SU-DHL-6 (cell line): ENCODE measurements around the gene NSD1.

Experiments used
- H2AFZ ChIP-seq: fragments of 200-600 bp; sonication (generic); 2 replicates; pipeline ENCODE4 v1.6.1; 2014; ENCODE audit warnings: low read depth, mild to moderate bottlenecking, moderate library complexity, mixed read lengths, antibody characterized with exemption, low read length; ENCODE audit not compliant: severe bottlenecking
- H3F3A ChIP-seq: fragments of 200-600 bp; shearing (Covaris generic); 2 replicates; pipeline ENCODE4 v1.6.0; 2016; ENCODE audit warnings: antibody characterized with exemption, mild to moderate bottlenecking; ENCODE audit not compliant: insufficient read depth
- H3K27ac ChIP-seq: fragments of 200-600 bp; sonication (generic); 2 replicates; pipeline ENCODE4 v1.5.1; 2016; ENCODE audit warnings: low read depth, mild to moderate bottlenecking, low read length, moderate library complexity, mixed read lengths
- H3K27me3 ChIP-seq: fragments of 200-600 bp; sonication (generic), shearing (Covaris generic); 2 replicates; pipeline ENCODE4 v1.6.0; 2014; ENCODE audit warnings: mild to moderate bottlenecking, low read length
- H3K36me3 ChIP-seq: fragments of 200-600 bp; sonication (generic); 2 replicates; pipeline ENCODE4 v1.6.1; 2014; ENCODE audit warnings: mild to moderate bottlenecking, low read length, mixed read lengths
- H3K4me2 ChIP-seq: fragments of 300-600, 200-600 bp; shearing (Covaris generic), sonication (generic); 2 replicates; pipeline ENCODE4 v1.6.0; 2014; ENCODE audit warnings: low read length, low read depth, mild to moderate bottlenecking; ENCODE audit not compliant: poor library complexity, severe bottlenecking
- H3K4me3 ChIP-seq: fragments of 200-600 bp; sonication (generic); 2 replicates; pipeline ENCODE4 v1.5.1; 2014; ENCODE audit warnings: antibody characterized with exemption, low read length, mild to moderate bottlenecking, mixed read lengths; ENCODE audit not compliant: insufficient read depth, poor library complexity, severe bottlenecking
- H3K79me2 ChIP-seq: fragments of 200-600 bp; sonication (generic); 2 replicates; pipeline ENCODE4 v1.6.1; 2014; ENCODE audit warnings: mild to moderate bottlenecking, low read length, moderate library complexity; ENCODE audit not compliant: insufficient read depth
- H3K9ac ChIP-seq: fragments of 200-600 bp; sonication (generic); 2 replicates; pipeline ENCODE4 v1.7.0; 2014; ENCODE audit warnings: mild to moderate bottlenecking, low read length
- H3K9me2 ChIP-seq: fragments of 200-600 bp; sonication (generic); replicated peaks from 2 replicates; pipeline ENCODE4 v1.6.1; 2014; ENCODE audit warnings: low read length; ENCODE audit not compliant: insufficient read depth
- H3K9me3 ChIP-seq: fragments of 200-600 bp; sonication (generic); 2 replicates; pipeline ENCODE4 v1.6.1; 2014; ENCODE audit warnings: low read length, mixed read lengths; ENCODE audit not compliant: insufficient read depth
- H4K20me1 ChIP-seq: fragments of 200-600 bp; sonication (generic); 2 replicates; pipeline ENCODE4 v1.6.1; 2014; ENCODE audit warnings: low read depth, mild to moderate bottlenecking, antibody characterized with exemption, low read length, moderate library complexity, mixed read lengths
- EZH2phosphoT487 ChIP-seq: fragments of 200-600 bp; sonication (generic), shearing (Covaris generic); conservative IDR thresholded peaks from 2 replicates; pipeline ENCODE4 v1.6.1; 2018; ENCODE audit warnings: mild to moderate bottlenecking, antibody characterized with exemption, low read length, moderate library complexity, mixed read lengths
- TF ChIP-seq, protein P1 (sequence below): fragments of 200-600 bp; sonication (generic); IDR thresholded peaks from one replicate; pipeline ENCODE4 v1.5.1; 2017; ENCODE audit warnings: antibody characterized with exemption, mild to moderate bottlenecking, low read length, moderate library complexity; ENCODE audit not compliant: insufficient read depth, poor library complexity, severe bottlenecking

NSD1 gene

GRCh38 chr5:177154003-177154643 is 20.6 kb downstream of the NSD1 start:
- H3K4me2 ChIP-seq = no peak overlapping the region
- H3K79me2 ChIP-seq = peaks cover 78% of the 10 kb centered on the region
- no peak overlapping the region for H2AFZ ChIP-seq

GRCh38 chr5:177162379-177162778 is 28.8 kb downstream of the NSD1 start:
- Histone ChIP-seq H3K79me2 (peaks cover 82% of the 10 kb centered on the region), H3K9ac (no peak overlapping the region), H3K27me3 (no peaks in the 10 kb centered on the region), H2AFZ (no peak overlapping the region), H3K4me2 (no peak overlapping the region), H3K4me3 (no peak overlapping the region), H4K20me1 (no peaks in the 10 kb centered on the region), H3K9me2 (no peaks in the 10 kb centered on the region), H3K36me3 (peaks cover 10% of the 10 kb centered on the region; the same call in 1 of the 2 replicates), H3K9me3 (no peaks in the 10 kb centered on the region), H3F3A (peaks cover 60% of the 10 kb centered on the region), H3K27ac (peak overlapping the region; percentile 76; the same call in 1 of the 2 replicates)
- TF ChIP-seq EZH2phosphoT487 = no peak
- TF ChIP-seq, protein P1, sequence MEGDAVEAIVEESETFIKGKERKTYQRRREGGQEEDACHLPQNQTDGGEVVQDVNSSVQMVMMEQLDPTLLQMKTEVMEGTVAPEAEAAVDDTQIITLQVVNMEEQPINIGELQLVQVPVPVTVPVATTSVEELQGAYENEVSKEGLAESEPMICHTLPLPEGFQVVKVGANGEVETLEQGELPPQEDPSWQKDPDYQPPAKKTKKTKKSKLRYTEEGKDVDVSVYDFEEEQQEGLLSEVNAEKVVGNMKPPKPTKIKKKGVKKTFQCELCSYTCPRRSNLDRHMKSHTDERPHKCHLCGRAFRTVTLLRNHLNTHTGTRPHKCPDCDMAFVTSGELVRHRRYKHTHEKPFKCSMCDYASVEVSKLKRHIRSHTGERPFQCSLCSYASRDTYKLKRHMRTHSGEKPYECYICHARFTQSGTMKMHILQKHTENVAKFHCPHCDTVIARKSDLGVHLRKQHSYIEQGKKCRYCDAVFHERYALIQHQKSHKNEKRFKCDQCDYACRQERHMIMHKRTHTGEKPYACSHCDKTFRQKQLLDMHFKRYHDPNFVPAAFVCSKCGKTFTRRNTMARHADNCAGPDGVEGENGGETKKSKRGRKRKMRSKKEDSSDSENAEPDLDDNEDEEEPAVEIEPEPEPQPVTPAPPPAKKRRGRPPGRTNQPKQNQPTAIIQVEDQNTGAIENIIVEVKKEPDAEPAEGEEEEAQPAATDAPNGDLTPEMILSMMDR = no peak

More at GRCh38 chr5:177154003-177154643, 20.6 kb downstream of the NSD1 start:
- Histone ChIP-seq H3K27me3 (no peaks in the 10 kb centered on the region), H4K20me1 (no peaks in the 10 kb centered on the region), H3K27ac (no peak overlapping the region), H3F3A (peaks cover 56% of the 10 kb centered on the region), H3K9me2 (no peaks in the 10 kb centered on the region), H3K9ac (no peak overlapping the region), H3K4me3 (no peak overlapping the region), H3K9me3 (no peaks in the 10 kb centered on the region), H3K36me3 (peaks cover 20% of the 10 kb centered on the region; the same call in 1 of the 2 replicates)
- no peak for TF ChIP-seq EZH2phosphoT487
- TF ChIP-seq, protein P1 = no peak

GRCh38 chr5:177163500-177163899 is 29.9 kb downstream of the NSD1 start:
- no peak for TF ChIP-seq EZH2phosphoT487
- TF ChIP-seq, protein P1 = no peak
- Histone ChIP-seq H3K79me2 (peaks cover 91% of the 10 kb centered on the region), H2AFZ (no peak overlapping the region), H4K20me1 (no peaks in the 10 kb centered on the region), H3K9ac (no peak overlapping the region), H3K4me3 (no peak overlapping the region), H3K9me3 (no peaks in the 10 kb centered on the region), H3K4me2 (no peak overlapping the region), H3K27ac (peak overlapping the region; percentile 38; the same call in 1 of the 2 replicates), H3K36me3 (peaks cover 17% of the 10 kb centered on the region), H3F3A (peaks cover 59% of the 10 kb centered on the region), H3K27me3 (no peaks in the 10 kb centered on the region), H3K9me2 (no peaks in the 10 kb centered on the region)
